Measurements from ENCODE around the gene ZSCAN20.
"Not testable (repeated sequence)": the region's sequence is repeated elsewhere in the genome, so short reads cannot be mapped to it uniquely, and the experiment has no call there.

- TF ChIP-seq POLR2AphosphoS5 (IDR thresholded peaks at IDR 0.05; ENCODE audit: low read depth); CTCF (conservative IDR thresholded peaks at IDR 0.05; ENCODE audit: low read depth in 2 of 2); EZH2 (IDR thresholded peaks at IDR 0.05; ENCODE audit: low read depth, unreplicated experiment); EZH2phosphoT487 (IDR thresholded peaks at IDR 0.05; ENCODE audit: unreplicated experiment); NANOG (IDR thresholded peaks at IDR 0.05; ENCODE audit: borderline replicate concordance); JUNB (IDR thresholded peaks at IDR 0.05; ENCODE audit: unreplicated experiment); CREB1 (CRISPR knock-in tag; IDR thresholded peaks at IDR 0.05; ENCODE audit: low read depth); STAT1 (IDR thresholded peaks at IDR 0.05; ENCODE audit: unreplicated experiment); ZNF114 (CRISPR knock-in tag; IDR thresholded peaks at IDR 0.05); ZNF331 (CRISPR knock-in tag; IDR thresholded peaks at IDR 0.05; ENCODE audit: low read depth): not testable (repeated sequence)
- TF ChIP-seq, protein P1, sequence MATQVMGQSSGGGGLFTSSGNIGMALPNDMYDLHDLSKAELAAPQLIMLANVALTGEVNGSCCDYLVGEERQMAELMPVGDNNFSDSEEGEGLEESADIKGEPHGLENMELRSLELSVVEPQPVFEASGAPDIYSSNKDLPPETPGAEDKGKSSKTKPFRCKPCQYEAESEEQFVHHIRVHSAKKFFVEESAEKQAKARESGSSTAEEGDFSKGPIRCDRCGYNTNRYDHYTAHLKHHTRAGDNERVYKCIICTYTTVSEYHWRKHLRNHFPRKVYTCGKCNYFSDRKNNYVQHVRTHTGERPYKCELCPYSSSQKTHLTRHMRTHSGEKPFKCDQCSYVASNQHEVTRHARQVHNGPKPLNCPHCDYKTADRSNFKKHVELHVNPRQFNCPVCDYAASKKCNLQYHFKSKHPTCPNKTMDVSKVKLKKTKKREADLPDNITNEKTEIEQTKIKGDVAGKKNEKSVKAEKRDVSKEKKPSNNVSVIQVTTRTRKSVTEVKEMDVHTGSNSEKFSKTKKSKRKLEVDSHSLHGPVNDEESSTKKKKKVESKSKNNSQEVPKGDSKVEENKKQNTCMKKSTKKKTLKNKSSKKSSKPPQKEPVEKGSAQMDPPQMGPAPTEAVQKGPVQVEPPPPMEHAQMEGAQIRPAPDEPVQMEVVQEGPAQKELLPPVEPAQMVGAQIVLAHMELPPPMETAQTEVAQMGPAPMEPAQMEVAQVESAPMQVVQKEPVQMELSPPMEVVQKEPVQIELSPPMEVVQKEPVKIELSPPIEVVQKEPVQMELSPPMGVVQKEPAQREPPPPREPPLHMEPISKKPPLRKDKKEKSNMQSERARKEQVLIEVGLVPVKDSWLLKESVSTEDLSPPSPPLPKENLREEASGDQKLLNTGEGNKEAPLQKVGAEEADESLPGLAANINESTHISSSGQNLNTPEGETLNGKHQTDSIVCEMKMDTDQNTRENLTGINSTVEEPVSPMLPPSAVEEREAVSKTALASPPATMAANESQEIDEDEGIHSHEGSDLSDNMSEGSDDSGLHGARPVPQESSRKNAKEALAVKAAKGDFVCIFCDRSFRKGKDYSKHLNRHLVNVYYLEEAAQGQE (IDR thresholded peaks at IDR 0.05; ENCODE audit: unreplicated experiment) = not testable (repeated sequence)
- TF ChIP-seq, protein P2, sequence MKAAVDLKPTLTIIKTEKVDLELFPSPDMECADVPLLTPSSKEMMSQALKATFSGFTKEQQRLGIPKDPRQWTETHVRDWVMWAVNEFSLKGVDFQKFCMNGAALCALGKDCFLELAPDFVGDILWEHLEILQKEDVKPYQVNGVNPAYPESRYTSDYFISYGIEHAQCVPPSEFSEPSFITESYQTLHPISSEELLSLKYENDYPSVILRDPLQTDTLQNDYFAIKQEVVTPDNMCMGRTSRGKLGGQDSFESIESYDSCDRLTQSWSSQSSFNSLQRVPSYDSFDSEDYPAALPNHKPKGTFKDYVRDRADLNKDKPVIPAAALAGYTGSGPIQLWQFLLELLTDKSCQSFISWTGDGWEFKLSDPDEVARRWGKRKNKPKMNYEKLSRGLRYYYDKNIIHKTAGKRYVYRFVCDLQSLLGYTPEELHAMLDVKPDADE (IDR thresholded peaks at IDR 0.05) = not testable (repeated sequence)
Measured at GRCh38 chr1:33509276-33509675, 36.8 kb downstream of the ZSCAN20 start.

Data from GM23338 (cell line).